ENCODE results near the gene SMARCB1.

SMARCB1 gene

DNA sequence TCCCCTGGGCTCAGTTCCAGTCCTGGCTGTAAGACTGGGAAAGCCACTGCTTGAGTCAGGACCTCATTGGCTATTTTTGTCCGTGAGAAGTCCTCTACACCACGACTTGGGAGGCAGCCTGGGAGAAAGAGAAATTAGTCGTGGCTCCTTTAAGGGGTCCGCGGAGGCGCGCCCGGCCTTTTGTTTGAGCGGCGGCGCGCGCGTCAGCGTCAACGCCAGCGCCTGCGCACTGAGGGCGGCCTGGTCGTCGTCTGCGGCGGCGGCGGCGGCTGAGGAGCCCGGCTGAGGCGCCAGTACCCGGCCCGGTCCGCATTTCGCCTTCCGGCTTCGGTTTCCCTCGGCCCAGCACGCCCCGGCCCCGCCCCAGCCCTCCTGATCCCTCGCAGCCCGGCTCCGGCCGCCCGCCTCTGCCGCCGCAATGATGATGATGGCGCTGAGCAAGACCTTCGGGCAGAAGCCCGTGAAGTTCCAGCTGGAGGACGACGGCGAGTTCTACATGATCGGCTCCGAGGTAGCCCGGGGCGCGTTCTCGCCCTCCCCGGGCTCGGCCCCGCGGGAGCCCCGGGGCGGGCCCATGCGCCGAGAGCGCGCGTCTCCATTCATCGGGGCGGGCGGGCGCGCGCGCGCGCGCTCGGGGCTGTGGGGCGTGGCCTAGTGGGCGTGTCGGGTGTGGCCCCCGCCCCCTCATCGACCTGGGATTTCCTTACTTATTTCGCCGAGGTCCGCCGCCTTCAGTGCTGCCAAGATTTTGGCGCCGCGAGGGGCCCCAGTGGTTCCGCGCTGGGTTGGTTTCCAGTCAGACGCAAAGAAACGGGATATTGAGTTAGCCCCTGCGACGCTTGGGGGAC is at the start of gene SMARCB1:
Gene SMARCB1 (plus strand): TSS at position 215 of the 848 bp plus-strand sequence. CDS start 204 bp downstream, at position 419.
- peaks cover 28% of the 10 kb centered on the region for H3K4me1 Mint-ChIP-seq
- peak within 1 kb of the TSS; percentile 86 for H3K27ac Mint-ChIP-seq
- H3K9me3 Mint-ChIP-seq, result no peaks in the 10 kb centered on the region
- no peaks in the 10 kb centered on the region for H3K27me3 Mint-ChIP-seq
- ATAC-seq, result peak; percentile 91
- H3K4me3 Mint-ChIP-seq, result peak within 1 kb of the TSS; percentile 87
- H3K36me3 Mint-ChIP-seq, result peaks cover 10% of the 10 kb centered on the region

DNA sequence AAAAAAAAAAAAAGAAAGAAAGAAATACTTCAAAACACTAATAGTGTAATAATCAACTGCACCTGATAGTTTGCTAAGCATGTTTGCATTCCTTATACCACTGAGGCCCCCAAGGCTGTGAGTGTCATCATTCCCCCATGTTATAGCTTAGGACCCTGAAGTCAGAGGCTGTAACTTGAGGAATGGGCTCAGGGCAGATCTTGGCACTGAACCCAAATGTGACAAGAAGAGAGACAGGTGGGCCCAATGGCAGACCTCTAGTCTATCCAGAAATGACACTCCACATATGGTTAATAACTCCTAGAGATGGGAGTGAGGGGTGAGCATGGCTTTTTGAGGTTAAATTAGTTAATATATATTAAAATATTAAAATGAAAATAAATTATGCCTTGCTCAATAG is 49.1 kb upstream of the SMARCB1 start:
- H3K27me3 Mint-ChIP-seq, result no peaks in the 10 kb centered on the region
- no peak overlapping the region for H3K4me3 Mint-ChIP-seq
- H3K27ac Mint-ChIP-seq, result no peak overlapping the region
- H3K9me3 Mint-ChIP-seq, result no peaks in the 10 kb centered on the region
- H3K4me1 Mint-ChIP-seq, result no peaks in the 10 kb centered on the region
- H3K36me3 Mint-ChIP-seq, result no peaks in the 10 kb centered on the region
- ATAC-seq, result no peak

DNA sequence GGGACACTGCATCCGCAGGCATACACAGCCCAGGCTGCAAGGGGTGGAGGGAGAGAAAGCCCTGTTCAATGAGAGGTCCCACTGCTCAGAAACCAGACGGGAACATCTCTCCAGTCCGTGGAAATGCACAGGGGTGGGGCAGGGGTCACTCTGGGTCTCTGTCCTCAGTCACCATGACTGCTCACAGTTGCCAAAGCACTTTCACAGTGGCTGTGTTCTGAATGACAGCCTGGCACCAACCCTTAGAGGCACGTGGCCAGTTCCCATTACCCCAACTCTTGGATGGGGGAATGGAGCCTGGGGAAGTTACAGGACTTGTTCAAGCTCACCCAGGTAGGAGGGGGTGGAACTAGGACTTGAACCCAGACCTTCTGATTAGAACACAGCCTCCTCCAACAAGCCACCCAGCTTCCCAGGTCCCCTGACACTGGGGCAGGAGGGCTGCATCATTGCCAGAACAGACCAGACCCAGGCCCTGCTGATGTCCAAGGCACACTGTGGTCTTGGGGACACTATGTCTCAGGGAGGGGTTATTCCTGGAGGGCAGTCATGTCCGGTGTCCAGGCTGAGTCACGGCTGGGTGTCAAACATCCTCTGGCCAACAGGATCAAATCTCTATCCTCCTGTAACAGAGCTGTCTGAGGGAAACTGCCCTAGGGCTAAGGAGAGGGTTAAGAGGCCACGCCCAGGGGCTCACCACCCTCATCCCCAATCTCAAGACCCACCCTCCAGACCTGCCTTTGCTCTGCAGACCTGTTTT is 44.1 kb upstream of the SMARCB1 start:
- peaks cover 7% of the 10 kb centered on the region for H3K4me1 Mint-ChIP-seq
- no peak for ATAC-seq
- no peaks in the 10 kb centered on the region for H3K27me3 Mint-ChIP-seq
- H3K4me3 Mint-ChIP-seq, result no peak overlapping the region
- H3K27ac Mint-ChIP-seq, result no peak overlapping the region
- peaks cover 8% of the 10 kb centered on the region for H3K9me3 Mint-ChIP-seq
- peaks cover 25% of the 10 kb centered on the region for H3K36me3 Mint-ChIP-seq

DNA sequence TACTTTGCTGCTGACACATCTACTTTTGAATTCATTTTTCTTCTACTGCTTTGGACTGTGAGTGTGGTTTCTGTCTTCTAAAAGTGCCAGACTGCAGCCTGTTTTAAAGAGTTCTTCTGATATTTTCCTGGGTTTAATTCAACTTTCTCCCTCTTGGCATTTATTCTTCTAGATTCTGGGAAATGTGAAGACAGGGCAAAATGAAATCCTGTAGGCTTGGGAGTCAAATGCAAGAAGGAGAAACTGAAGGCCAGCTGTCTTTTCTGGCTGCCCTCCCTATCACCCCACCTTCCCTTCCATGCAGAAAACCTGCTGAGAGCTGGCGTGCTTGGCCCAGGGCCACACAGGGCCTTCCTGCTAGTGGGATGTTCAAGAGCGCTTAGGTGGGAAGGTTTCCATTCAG is 43.5 kb upstream of the SMARCB1 start:
- Mint-ChIP-seq H3K4me1 (peaks cover 7% of the 10 kb centered on the region), H3K27ac (no peak overlapping the region), H3K36me3 (peaks cover 25% of the 10 kb centered on the region), H3K27me3 (no peaks in the 10 kb centered on the region), H3K9me3 (peaks cover 8% of the 10 kb centered on the region), H3K4me3 (no peak overlapping the region)
- no peak for ATAC-seq

DNA sequence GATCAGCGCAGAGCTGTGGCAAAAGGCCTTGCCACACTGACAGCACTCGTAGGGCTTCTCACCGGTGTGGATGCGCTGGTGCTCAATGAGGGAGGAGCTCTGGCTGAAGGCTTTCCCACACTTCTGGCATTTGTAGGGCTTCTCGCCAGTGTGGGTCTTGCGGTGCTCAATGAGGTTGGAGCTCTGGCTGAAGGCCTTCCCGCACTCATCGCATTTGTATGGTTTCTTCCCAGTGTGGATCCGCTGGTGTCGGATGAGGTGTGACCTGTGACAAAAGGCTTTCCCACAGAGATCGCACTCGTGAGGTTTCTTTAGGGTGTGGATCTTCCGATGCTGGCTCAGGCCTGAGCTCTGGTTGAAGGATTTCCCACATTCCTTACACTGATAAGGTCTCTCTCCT is 42.8 kb upstream of the SMARCB1 start:
- no peak overlapping the region for H3K27ac Mint-ChIP-seq
- H3K36me3 Mint-ChIP-seq, result peaks cover 25% of the 10 kb centered on the region
- peaks cover 8% of the 10 kb centered on the region for H3K9me3 Mint-ChIP-seq
- H3K27me3 Mint-ChIP-seq, result no peaks in the 10 kb centered on the region
- ATAC-seq, result no peak
- H3K4me1 Mint-ChIP-seq, result peaks cover 7% of the 10 kb centered on the region
- H3K4me3 Mint-ChIP-seq, result no peak overlapping the region

DNA sequence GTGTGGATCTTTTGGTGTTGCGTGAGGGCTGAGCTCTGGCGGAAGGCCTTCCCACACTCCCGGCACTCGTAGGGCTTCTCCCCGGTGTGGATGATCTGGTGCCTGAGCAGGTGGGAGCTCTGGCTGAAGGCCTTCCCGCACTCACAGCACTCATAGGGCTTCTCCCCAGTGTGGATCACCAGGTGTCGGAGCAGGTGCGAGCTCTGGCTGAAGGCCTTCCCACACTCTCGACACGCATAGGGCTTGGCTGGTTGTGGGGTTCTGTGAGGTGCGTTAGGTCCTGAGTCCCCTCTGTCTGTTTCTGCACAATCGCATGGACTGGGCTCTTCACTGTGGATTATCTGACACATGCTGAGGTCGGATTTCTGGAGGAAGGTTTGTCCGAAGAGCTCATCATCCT is 42.3 kb upstream of the SMARCB1 start:
- Mint-ChIP-seq H3K27ac (no peak overlapping the region), H3K4me1 (peaks cover 7% of the 10 kb centered on the region), H3K36me3 (peaks cover 25% of the 10 kb centered on the region), H3K27me3 (no peaks in the 10 kb centered on the region), H3K4me3 (no peak overlapping the region), H3K9me3 (peaks cover 8% of the 10 kb centered on the region)
- ATAC-seq, result no peak

DNA sequence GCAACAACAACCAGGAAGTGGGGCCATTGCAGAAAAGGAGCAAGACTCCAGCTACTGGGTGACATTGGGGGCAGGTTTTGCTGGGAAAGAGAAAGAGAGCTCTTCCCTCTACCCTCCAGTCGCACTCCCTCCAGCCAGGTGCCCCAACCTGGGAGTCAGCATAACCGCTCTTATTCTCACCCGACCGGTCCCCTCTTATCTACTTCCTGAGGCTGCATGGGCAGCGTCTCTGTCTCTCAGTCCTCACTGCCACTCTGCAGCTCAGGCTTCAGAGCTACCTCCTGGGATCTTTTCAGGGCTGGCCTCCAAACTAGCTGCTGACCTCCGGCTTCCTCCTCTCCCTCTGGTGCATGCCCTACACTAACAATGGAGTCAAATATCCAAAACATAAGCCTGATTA is 41.0 kb upstream of the SMARCB1 start:
- H3K27me3 Mint-ChIP-seq, result no peaks in the 10 kb centered on the region
- peaks cover 25% of the 10 kb centered on the region for H3K36me3 Mint-ChIP-seq
- H3K4me1 Mint-ChIP-seq, result peaks cover 20% of the 10 kb centered on the region
- H3K4me3 Mint-ChIP-seq, result no peak overlapping the region
- peaks cover 8% of the 10 kb centered on the region for H3K9me3 Mint-ChIP-seq
- no peak overlapping the region for H3K27ac Mint-ChIP-seq
- no peak for ATAC-seq

DNA sequence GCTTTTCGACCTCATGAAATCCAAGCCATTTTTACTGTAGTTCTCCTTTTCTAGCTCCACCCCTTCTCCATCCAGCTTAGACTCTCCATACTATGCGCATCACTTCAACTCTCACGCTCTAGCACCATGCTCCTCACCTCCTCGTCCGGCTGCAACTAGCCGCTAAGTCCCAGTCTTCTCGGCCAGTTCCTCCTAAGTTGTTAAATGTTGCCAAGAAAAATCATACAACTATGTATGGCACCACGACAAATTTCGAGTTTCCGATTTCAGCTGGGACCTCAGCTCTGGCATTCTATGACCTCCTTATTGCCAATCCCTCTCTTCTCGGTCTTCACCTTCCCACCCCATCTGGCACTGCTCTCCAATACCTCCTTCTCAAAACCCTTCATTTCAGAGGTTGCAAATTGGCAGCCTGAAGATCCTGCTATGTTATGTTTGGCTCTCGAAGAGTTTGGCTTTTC is 36.9 kb upstream of the SMARCB1 start:
- H3K27me3 Mint-ChIP-seq, result no peaks in the 10 kb centered on the region
- H3K4me1 Mint-ChIP-seq, result peaks cover 57% of the 10 kb centered on the region
- ATAC-seq, result no peak
- H3K27ac Mint-ChIP-seq, result no peak overlapping the region
- peaks cover 5% of the 10 kb centered on the region for H3K36me3 Mint-ChIP-seq
- H3K9me3 Mint-ChIP-seq, result no peaks in the 10 kb centered on the region
- no peak overlapping the region for H3K4me3 Mint-ChIP-seq

DNA sequence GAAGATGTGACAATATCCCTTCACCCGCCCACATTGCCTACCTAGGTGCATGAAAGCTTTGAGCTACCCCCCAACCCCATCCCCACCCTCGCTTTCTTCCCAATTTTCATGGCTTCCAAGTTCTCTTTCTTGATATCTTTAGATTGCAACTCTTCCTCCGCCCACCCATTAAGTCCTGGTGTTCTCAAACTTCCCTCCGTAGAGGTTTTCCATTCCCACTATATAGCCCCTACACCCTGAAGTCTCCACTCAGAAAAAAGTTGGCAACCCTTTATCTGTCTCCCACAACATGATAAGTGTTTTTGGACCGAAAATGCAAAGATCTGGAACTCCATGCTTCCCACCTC is 36.4 kb upstream of the SMARCB1 start:
- no peaks in the 10 kb centered on the region for H3K27me3 Mint-ChIP-seq
- H3K4me1 Mint-ChIP-seq, result peaks cover 62% of the 10 kb centered on the region
- no peak for ATAC-seq
- peak overlapping the region; percentile 84 for H3K4me3 Mint-ChIP-seq
- H3K36me3 Mint-ChIP-seq, result peaks cover under 1% of the 10 kb centered on the region
- peak overlapping the region; percentile 95 for H3K27ac Mint-ChIP-seq
- no peaks in the 10 kb centered on the region for H3K9me3 Mint-ChIP-seq

DNA sequence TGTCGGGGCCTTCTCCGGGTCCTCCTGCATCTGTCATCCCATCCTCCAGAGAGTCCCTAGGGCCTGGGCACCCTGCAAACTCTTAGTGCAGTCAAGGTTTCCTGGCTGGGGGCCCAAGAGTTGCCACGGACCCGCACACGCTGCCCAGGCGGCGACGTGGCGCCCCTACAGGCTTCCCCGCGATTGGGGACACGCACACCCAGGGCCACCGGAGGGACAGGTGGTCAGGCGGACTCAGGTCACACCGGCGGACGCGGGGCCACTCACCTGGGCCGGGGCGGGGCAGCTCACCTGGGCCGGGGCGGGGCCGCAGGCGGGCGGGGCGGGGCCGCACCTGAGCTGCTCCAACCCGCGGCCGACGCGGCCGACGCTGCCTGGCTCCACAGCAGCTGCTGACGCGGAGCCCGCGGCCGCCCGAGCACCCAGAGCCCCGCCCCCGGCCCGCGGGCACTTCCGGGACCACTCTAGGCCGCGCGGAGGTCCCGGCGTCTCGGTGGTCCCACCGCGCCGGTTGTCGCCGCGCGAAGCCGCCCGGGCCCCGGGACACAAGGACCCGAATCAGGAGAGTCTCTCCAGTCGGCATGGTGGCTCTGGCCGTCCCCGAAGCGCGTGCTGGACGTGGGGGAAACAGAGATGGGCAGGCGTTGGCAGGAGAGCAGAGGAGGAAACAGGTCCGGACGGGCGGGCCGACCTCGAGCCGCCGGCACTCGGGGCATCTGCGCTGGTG is 35.9 kb upstream of the SMARCB1 start, which contains the start of gene ZNF70:
Gene ZNF70 (minus strand): TSS at position 399 of the 727 bp plus-strand sequence. CDS start 5,972 bp downstream, outside the sequence.
- no peaks in the 10 kb centered on the region for H3K36me3 Mint-ChIP-seq
- no peaks in the 10 kb centered on the region for H3K27me3 Mint-ChIP-seq
- no peaks in the 10 kb centered on the region for H3K9me3 Mint-ChIP-seq
- peaks cover 64% of the 10 kb centered on the region for H3K4me1 Mint-ChIP-seq
- peak; percentile 85 for ATAC-seq
- H3K4me3 Mint-ChIP-seq, result peak within 1 kb of the TSS; percentile 91
- peak within 1 kb of the TSS; percentile 95 for H3K27ac Mint-ChIP-seq

DNA sequence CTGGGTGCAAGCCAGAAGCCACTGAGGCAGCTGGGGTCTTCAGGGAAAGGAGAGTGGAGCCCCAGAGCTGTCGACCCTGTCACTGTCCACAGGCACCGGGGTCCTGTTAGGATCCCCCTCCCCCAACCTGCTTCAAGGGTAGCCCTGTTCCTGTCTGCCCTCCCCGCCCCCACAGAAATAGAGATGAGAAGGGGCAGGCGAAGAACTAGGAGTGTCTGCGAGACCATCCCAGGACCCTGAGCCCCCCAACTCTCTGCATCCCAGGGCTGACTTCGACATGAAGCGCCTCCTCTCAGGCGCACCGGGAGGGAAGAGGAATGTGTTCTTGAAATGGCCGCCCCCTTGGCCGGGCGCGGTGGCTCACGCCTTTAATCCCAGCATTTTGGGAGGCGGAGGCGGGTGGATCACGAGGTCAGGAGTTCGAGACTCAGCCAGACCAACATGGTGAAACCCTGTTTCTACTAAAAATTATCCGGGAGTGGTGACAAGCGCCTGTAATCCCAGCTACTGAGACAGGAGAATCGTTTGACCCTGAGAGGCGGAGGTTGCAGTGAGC is 35.2 kb upstream of the SMARCB1 start:
- H3K4me1 Mint-ChIP-seq, result peaks cover 66% of the 10 kb centered on the region
- H3K36me3 Mint-ChIP-seq, result no peaks in the 10 kb centered on the region
- peak overlapping the region; percentile 91 for H3K4me3 Mint-ChIP-seq
- peak overlapping the region; percentile 95 for H3K27ac Mint-ChIP-seq
- H3K27me3 Mint-ChIP-seq, result no peaks in the 10 kb centered on the region
- ATAC-seq, result peak; percentile 5
- H3K9me3 Mint-ChIP-seq, result no peaks in the 10 kb centered on the region

DNA sequence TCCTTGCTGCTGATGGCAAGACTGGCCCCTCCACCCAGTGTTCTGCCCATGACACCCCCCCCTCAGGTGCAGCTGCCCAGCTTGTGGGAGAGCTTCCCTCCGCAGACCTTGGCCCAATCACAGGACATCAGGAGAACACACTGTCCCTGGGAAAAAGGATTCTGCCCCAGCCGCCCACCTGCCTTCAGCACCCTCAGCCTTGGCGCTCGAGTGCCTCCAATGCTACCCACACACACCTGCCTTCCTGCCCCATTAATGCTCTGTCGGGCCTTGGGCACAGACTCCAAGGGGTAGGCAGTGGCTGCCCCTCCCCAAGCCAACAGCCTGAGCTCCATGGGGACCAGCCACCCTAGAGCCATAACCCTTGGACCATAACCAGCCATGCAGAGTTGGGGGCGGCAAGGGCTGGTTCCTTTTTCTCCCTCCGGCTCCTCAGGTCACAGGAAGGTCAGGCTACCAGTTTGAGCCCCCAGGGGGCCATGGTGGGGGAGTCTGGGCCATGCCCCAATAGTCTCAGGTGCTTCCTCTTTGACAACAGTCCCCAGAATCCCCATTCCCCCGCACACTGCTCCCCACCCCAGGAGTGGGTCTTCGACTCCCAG is 34.6 kb upstream of the SMARCB1 start:
- Mint-ChIP-seq H3K9me3 (no peaks in the 10 kb centered on the region), H3K36me3 (no peaks in the 10 kb centered on the region), H3K4me3 (peak overlapping the region; percentile 91), H3K4me1 (peaks cover 67% of the 10 kb centered on the region), H3K27ac (peak overlapping the region; percentile 95), H3K27me3 (no peaks in the 10 kb centered on the region)
- peak; percentile 89 for ATAC-seq

DNA sequence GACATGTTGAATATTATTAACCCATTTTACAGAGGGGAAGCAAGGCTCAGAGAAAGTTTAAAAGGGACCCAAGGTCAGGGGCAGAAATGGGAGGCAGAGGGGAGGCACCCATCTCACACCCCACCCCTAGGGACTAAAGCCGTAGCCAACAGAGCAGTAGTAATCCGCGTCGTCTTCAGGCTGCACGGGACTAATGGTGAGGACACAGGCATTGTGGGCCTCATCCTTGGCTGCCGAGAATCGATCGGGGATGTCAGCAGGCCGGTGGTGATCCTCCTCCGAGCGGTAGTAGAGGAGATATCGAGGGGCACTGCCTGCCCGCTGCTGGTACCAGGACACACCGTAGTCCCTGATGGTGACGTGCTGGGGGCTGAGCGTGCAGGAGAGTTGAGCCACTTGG is 34.0 kb upstream of the SMARCB1 start:
- Mint-ChIP-seq H3K27me3 (no peaks in the 10 kb centered on the region), H3K9me3 (no peaks in the 10 kb centered on the region), H3K36me3 (no peaks in the 10 kb centered on the region), H3K27ac (peak overlapping the region; percentile 95), H3K4me3 (peak overlapping the region; percentile 91), H3K4me1 (peaks cover 73% of the 10 kb centered on the region)
- ATAC-seq, result peak; percentile 74

DNA sequence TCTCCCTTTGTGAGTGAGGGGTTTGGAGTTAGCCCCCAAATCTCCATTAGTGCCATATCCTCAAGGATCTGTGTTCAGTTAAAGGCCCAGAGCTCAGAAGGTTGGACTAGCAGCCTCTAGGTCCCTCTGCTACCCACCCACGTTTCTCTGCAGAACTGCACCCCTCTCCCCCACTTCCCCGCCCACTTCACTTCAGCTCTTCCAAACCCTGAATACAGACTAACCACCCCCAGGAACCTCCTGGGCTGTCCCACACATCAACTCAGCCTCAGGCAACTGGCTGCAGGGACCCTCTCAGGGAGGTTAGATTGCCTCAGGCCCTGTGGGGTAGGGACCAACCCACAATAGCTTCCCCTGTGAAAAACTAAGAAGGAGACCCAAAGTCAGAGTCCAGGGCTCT is 33.4 kb upstream of the SMARCB1 start:
- H3K4me1 Mint-ChIP-seq, result peaks cover 74% of the 10 kb centered on the region
- no peak for ATAC-seq
- H3K27me3 Mint-ChIP-seq, result no peaks in the 10 kb centered on the region
- peak overlapping the region; percentile 91 for H3K4me3 Mint-ChIP-seq
- no peaks in the 10 kb centered on the region for H3K9me3 Mint-ChIP-seq
- H3K36me3 Mint-ChIP-seq, result no peaks in the 10 kb centered on the region
- peak overlapping the region; percentile 95 for H3K27ac Mint-ChIP-seq
